Measurements from ENCODE around the gene PTPRN2.

Gene PTPRN2

GRCh38 chr7:158443688-158444483 lies 143.7 kb downstream of the PTPRN2 start:
- TF ChIP-seq CTCF (IDR thresholded peaks at IDR 0.05; ENCODE audit: borderline replicate concordance, control extremely low read depth, extremely low read depth, insufficient read depth, missing control alignments), result no peak
- in situ Hi-C loops (cut with MboI; ENCODE audit: low sequenced_read_pairs, unreplicated experiment), result no loop called here
- no peak for DNase-seq (ENCODE audit: low spot score)

GRCh38 chr7:158443014-158443687 lies 144.5 kb downstream of the PTPRN2 start:
- in situ Hi-C loops (cut with MboI; ENCODE audit: low sequenced_read_pairs, unreplicated experiment), result no loop called here
- TF ChIP-seq CTCF (IDR thresholded peaks at IDR 0.05; ENCODE audit: borderline replicate concordance, control extremely low read depth, extremely low read depth, insufficient read depth, missing control alignments), result no peak
- no peak for DNase-seq (ENCODE audit: low spot score)

- DNase-seq (ENCODE audit: low spot score), result no peak
- in situ Hi-C loops (cut with MboI; ENCODE audit: low sequenced_read_pairs, unreplicated experiment), result no loop called here
- TF ChIP-seq CTCF (IDR thresholded peaks at IDR 0.05; ENCODE audit: borderline replicate concordance, control extremely low read depth, extremely low read depth, insufficient read depth, missing control alignments), result no peak
Measured at GRCh38 chr7:158442260-158442659, 145.4 kb downstream of the PTPRN2 start.

GRCh38 chr7:158439035-158439434 lies 148.6 kb downstream of the PTPRN2 start:
- no peak for TF ChIP-seq CTCF (IDR thresholded peaks at IDR 0.05; ENCODE audit: borderline replicate concordance, control extremely low read depth, extremely low read depth, insufficient read depth, missing control alignments)
- no peak for DNase-seq (ENCODE audit: low spot score)
- in situ Hi-C loops (cut with MboI; ENCODE audit: low sequenced_read_pairs, unreplicated experiment), result no loop called here

- no peak for TF ChIP-seq CTCF (IDR thresholded peaks at IDR 0.05; ENCODE audit: borderline replicate concordance, control extremely low read depth, extremely low read depth, insufficient read depth, missing control alignments)
- DNase-seq (ENCODE audit: low spot score), result no peak
- in situ Hi-C loops (cut with MboI; ENCODE audit: low sequenced_read_pairs, unreplicated experiment), result no loop called here
Measured at GRCh38 chr7:158432369-158433341, 155.0 kb downstream of the PTPRN2 start.

- in situ Hi-C loops (cut with MboI; ENCODE audit: low sequenced_read_pairs, unreplicated experiment), result no loop called here
- no peak for TF ChIP-seq CTCF (IDR thresholded peaks at IDR 0.05; ENCODE audit: borderline replicate concordance, control extremely low read depth, extremely low read depth, insufficient read depth, missing control alignments)
- no peak for DNase-seq (ENCODE audit: low spot score)
Measured at GRCh38 chr7:158431941-158432347, 155.7 kb downstream of the PTPRN2 start.
